ENCODE data around the gene MAEA. TPM values are rescaled to one million over a fixed set of nuclear protein-coding genes. Genes with fewer than 3 reads are reported as not detected.

Gene MAEA
- total RNA-seq, 2 donors from 2014 or later = 48.8 to 72.7 TPM

GRCh38 chr4:1364748-1365147 is 75.1 kb downstream of the MAEA start:
- Mint-ChIP-seq H3K4me1 (no peaks in the 10 kb centered on the region), H3K27me3 (ENCODE audit: insufficient read depth) (no peaks in the 10 kb centered on the region), H3K9me3 (no peaks in the 10 kb centered on the region), H3K4me3 (no peak overlapping the region), H3K27ac (no peak overlapping the region), H3K36me3 (ENCODE audit: low read depth) (peaks cover 9% of the 10 kb centered on the region)
- no peak for TF ChIP-seq CTCF (conservative IDR thresholded peaks at IDR 0.05)
- DNase-seq = no peak
- Histone ChIP-seq H3K27me3 (ENCODE audit: control insufficient read depth, insufficient read depth, low read length, poor library complexity, severe bottlenecking) (no peaks in the 10 kb centered on the region), H3K4me3 (ENCODE audit: low read length) (no peak overlapping the region), H3K36me3 (ENCODE audit: control insufficient read depth, insufficient read depth, low read length) (no peaks in the 10 kb centered on the region), H3K9me3 (ENCODE audit: control insufficient read depth, low read length) (no peaks in the 10 kb centered on the region), H3K9ac (ENCODE audit: extremely low read depth, low read length, poor library complexity, severe bottlenecking) (no peak overlapping the region), H3K4me1 (ENCODE audit: control insufficient read depth, insufficient read depth, low read length) (no peaks in the 10 kb centered on the region), H3K27ac (ENCODE audit: low read depth, low read length) (no peak overlapping the region)
- WGBS, 2 experiments (ENCODE audit: insufficient coverage in 1 of 2, insufficient read length in 1 of 2) = 85 to 92% methylated on average over 6 to 13 of the region's 13 CpGs

- 89 to 93% methylated on average over 16 to 25 of the region's 25 CpGs for WGBS, 2 experiments (ENCODE audit: insufficient coverage in 1 of 2, insufficient read length in 1 of 2)
- no peaks in the 10 kb centered on the region for H3K9me3 ChIP-seq (ENCODE audit: control insufficient read depth, low read length)
- no peak overlapping the region for H3K9ac ChIP-seq (ENCODE audit: extremely low read depth, low read length, poor library complexity, severe bottlenecking)
- no peaks in the 10 kb centered on the region for H3K36me3 ChIP-seq (ENCODE audit: control insufficient read depth, insufficient read depth, low read length)
- Mint-ChIP-seq H3K9me3 (no peaks in the 10 kb centered on the region), H3K27me3 (ENCODE audit: insufficient read depth) (no peaks in the 10 kb centered on the region), H3K4me3 (no peak overlapping the region), H3K36me3 (ENCODE audit: low read depth) (peaks cover 9% of the 10 kb centered on the region), H3K4me1 (no peaks in the 10 kb centered on the region), H3K27ac (no peak overlapping the region)
- DNase-seq = peak; percentile 63
- H3K4me1 ChIP-seq (ENCODE audit: control insufficient read depth, insufficient read depth, low read length) = no peaks in the 10 kb centered on the region
- TF ChIP-seq CTCF (conservative IDR thresholded peaks at IDR 0.05) = peak; percentile 58
- no peaks in the 10 kb centered on the region for H3K27me3 ChIP-seq (ENCODE audit: control insufficient read depth, insufficient read depth, low read length, poor library complexity, severe bottlenecking)
- H3K27ac ChIP-seq (ENCODE audit: low read depth, low read length) = no peak overlapping the region
- no peak overlapping the region for H3K4me3 ChIP-seq (ENCODE audit: low read length)
Observed at GRCh38 chr4:1365271-1366178, 75.8 kb downstream of the MAEA start.

GRCh38 chr4:1366371-1367229 is 76.9 kb downstream of the MAEA start:
- no peak for DNase-seq
- Mint-ChIP-seq H3K4me1 (no peaks in the 10 kb centered on the region), H3K4me3 (no peak overlapping the region), H3K27me3 (ENCODE audit: insufficient read depth) (no peaks in the 10 kb centered on the region), H3K9me3 (no peaks in the 10 kb centered on the region), H3K27ac (no peak overlapping the region), H3K36me3 (ENCODE audit: low read depth) (peaks cover 17% of the 10 kb centered on the region)
- Histone ChIP-seq H3K27me3 (ENCODE audit: control insufficient read depth, insufficient read depth, low read length, poor library complexity, severe bottlenecking) (no peaks in the 10 kb centered on the region), H3K4me1 (ENCODE audit: control insufficient read depth, insufficient read depth, low read length) (no peaks in the 10 kb centered on the region), H3K27ac (ENCODE audit: low read depth, low read length) (no peak overlapping the region), H3K9ac (ENCODE audit: extremely low read depth, low read length, poor library complexity, severe bottlenecking) (no peak overlapping the region), H3K36me3 (ENCODE audit: control insufficient read depth, insufficient read depth, low read length) (peaks cover 3% of the 10 kb centered on the region), H3K9me3 (ENCODE audit: control insufficient read depth, low read length) (no peaks in the 10 kb centered on the region), H3K4me3 (ENCODE audit: low read length) (no peak overlapping the region)
- 93 to 95% methylated on average over 23 to 35 of the region's 35 CpGs for WGBS, 2 experiments (ENCODE audit: insufficient coverage in 1 of 2, insufficient read length in 1 of 2)
- no peak for TF ChIP-seq CTCF (conservative IDR thresholded peaks at IDR 0.05)

All from endodermal cell (in vitro differentiated cells).